Stimulated activated CD4-positive, alpha-beta T cell treated with anti-CD3 and anti-CD28 coated beads, Interleukin-12 subunit alpha, Interleukin-12 subunit beta, amount 100 ng/mL, for 24 hours (primary cell): Measurements from ENCODE around the gene JPT2.
"Not testable (repeated sequence)": the region's sequence is repeated elsewhere in the genome, so short reads cannot be mapped to it uniquely, and the experiment has no call there.

Experiments used
- DNase-seq, 2 experiments: peaks; one replicate each; pipeline ENCODE4 v3.0.0-alpha.2; 2020; ENCODE audit warnings: low read depth in 2 of 2

JPT2 gene

GRCh38 chr16:1732071-1732470 is 54.0 kb downstream of the JPT2 start:
- no peak for DNase-seq

- DNase-seq, result not testable (repeated sequence)
These were observed 54.5 kb downstream of the JPT2 start for GRCh38 chr16:1732551-1732987.

- no peak for DNase-seq
These were observed 56.0 kb downstream of the JPT2 start for GRCh38 chr16:1734123-1734522.

- no peak for DNase-seq
These were observed 56.7 kb downstream of the JPT2 start for GRCh38 chr16:1734816-1735215.

GRCh38 chr16:1740234-1740633 is 62.2 kb downstream of the JPT2 start:
- no peak for DNase-seq

- DNase-seq, result no peak
These were observed 62.9 kb downstream of the JPT2 start for GRCh38 chr16:1740781-1741490.

GRCh38 chr16:1741553-1742165 is 63.6 kb downstream of the JPT2 start:
- no peak for DNase-seq

- DNase-seq, result no peak
These were observed 65.6 kb downstream of the JPT2 start for GRCh38 chr16:1743376-1744337.

GRCh38 chr16:1744338-1744840 is 66.3 kb downstream of the JPT2 start:
- DNase-seq, result no peak

- no peak for DNase-seq
These were observed 67.3 kb downstream of the JPT2 start for GRCh38 chr16:1745181-1745899.

- no peak for DNase-seq
These were observed 68.0 kb downstream of the JPT2 start for GRCh38 chr16:1745900-1746692.

GRCh38 chr16:1746693-1747195 is 68.7 kb downstream of the JPT2 start:
- DNase-seq, result no peak

GRCh38 chr16:1747934-1748333 is 69.9 kb downstream of the JPT2 start:
- no peak for DNase-seq

- no peak for DNase-seq
These were observed 71.4 kb downstream of the JPT2 start for GRCh38 chr16:1749152-1750117.
